IMR-90 (cell line): ENCODE data around the gene ABCC4. TPM values are rescaled to one million over a fixed set of nuclear protein-coding genes. Genes with fewer than 3 reads are reported as not detected.

Experiments
- ATAC-seq: fragments of 200-7000 bp; cut with Tn5 transposase; 2 replicates; pipeline ENCODE4 v1.9.1; 2020; ENCODE audit warnings: low read depth, mild to moderate bottlenecking, moderate library complexity
- BruUV-seq: library from RNA; stranded (reverse); fragments of 400-500 nt; replicated peaks from 2 replicates; lab custom pipeline; 2021; lab: Mats Ljungman, UMichigan
- CTCF ChIA-PET: fragments of 300-600 bp; formaldehyde crosslinking; extraction: SDS; loops from one replicate; lab custom pipeline; 2021; ENCODE audit warnings: antibody characterized with exemption; lab: Yijun Ruan, JAX
- POLR2A ChIA-PET: fragments of 300-600 bp; sonication (Branson Sonifier 250); formaldehyde crosslinking; loops from one replicate; lab custom pipeline; 2022; ENCODE audit warnings: antibody characterized with exemption; ENCODE audit not compliant: unreplicated experiment; lab: Charles Lee
- DNase-seq: peaks from one replicate; pipeline ENCODE4 v3.0.0; 2013
- H2AFZ ChIP-seq: replicated peaks from 2 replicates; pipeline ENCODE3; 2013; ENCODE audit warnings: low read length, mild to moderate bottlenecking; ENCODE audit not compliant: poor library complexity
- H2AK5ac ChIP-seq: 2 replicates; pipeline ENCODE4 v1.6.1; 2013; ENCODE audit warnings: low read depth, low read length, inconsistent platforms
- H2AK9ac ChIP-seq: replicated peaks from 2 replicates; pipeline ENCODE3; 2013; ENCODE audit warnings: mild to moderate bottlenecking, low read depth, low read length, moderate library complexity; ENCODE audit not compliant: poor library complexity
- H2BK120ac ChIP-seq: 2 replicates; pipeline ENCODE4 v1.6.1; 2013; ENCODE audit warnings: low read depth, low read length, inconsistent platforms
- H2BK15ac ChIP-seq: 3 replicates; pipeline ENCODE4 v1.6.1; 2013; ENCODE audit warnings: low read depth, low read length, inconsistent platforms
- H2BK20ac ChIP-seq: 2 replicates; pipeline ENCODE4 v1.6.1; 2013; ENCODE audit warnings: low read depth, mild to moderate bottlenecking, inconsistent platforms, low read length, moderate library complexity
- H2BK5ac ChIP-seq: 2 replicates; pipeline ENCODE4 v1.6.1; 2013; ENCODE audit warnings: mild to moderate bottlenecking, low read depth, low read length, inconsistent platforms; ENCODE audit not compliant: poor library complexity, severe bottlenecking
- H3K14ac ChIP-seq: replicated peaks from 2 replicates; pipeline ENCODE4 v1.6.1; 2013; ENCODE audit warnings: low read depth, low read length, inconsistent platforms
- H3K18ac ChIP-seq: 2 replicates; pipeline ENCODE4 v1.6.1; 2013; ENCODE audit warnings: low read depth, low read length, control low read depth
- H3K23ac ChIP-seq: 2 replicates; pipeline ENCODE4 v1.6.1; 2013; ENCODE audit warnings: low read depth, low read length, inconsistent platforms
- H3K27ac ChIP-seq: 2 replicates; pipeline ENCODE4 v1.5.1; 2013; ENCODE audit warnings: mild to moderate bottlenecking, control low read depth, low read length; ENCODE audit not compliant: insufficient read depth
- H3K27me3 ChIP-seq: 2 replicates; pipeline ENCODE4 v1.6.1; 2013; ENCODE audit warnings: low read length; ENCODE audit not compliant: control insufficient read depth, insufficient read depth
- H3K36me3 ChIP-seq: 2 replicates; pipeline ENCODE4 v1.6.1; 2013; ENCODE audit warnings: low read length, mixed read lengths; ENCODE audit not compliant: control insufficient read depth, insufficient read depth
- H3K4ac ChIP-seq: 2 replicates; pipeline ENCODE4 v1.6.1; 2013; ENCODE audit warnings: low read depth, low read length, inconsistent platforms
- H3K4me1 ChIP-seq: 2 replicates; pipeline ENCODE4 v1.6.1; 2013; ENCODE audit warnings: low read length, mixed read lengths; ENCODE audit not compliant: control insufficient read depth, insufficient read depth
- H3K4me2 ChIP-seq: 2 replicates; pipeline ENCODE4 v1.6.1; 2013; ENCODE audit warnings: low read depth, mild to moderate bottlenecking, control low read depth, low read length, moderate library complexity
- H3K4me3 ChIP-seq: 2 replicates; pipeline ENCODE4 v1.5.1; 2013; ENCODE audit warnings: low read depth, mild to moderate bottlenecking, control low read depth, low read length, moderate library complexity; ENCODE audit not compliant: insufficient read depth
- H3K56ac ChIP-seq: 2 replicates; pipeline ENCODE4 v1.6.1; 2013; ENCODE audit warnings: low read length, inconsistent platforms; ENCODE audit not compliant: insufficient read depth; ENCODE audit errors: extremely low read depth
- H3K79me1 ChIP-seq, 2 experiments: 2 replicates each; pipeline ENCODE4 v1.6.1; 2013; ENCODE audit warnings: low read length in 2 of 2, inconsistent platforms in 1 of 2, low read depth in 1 of 2
- H3K9ac ChIP-seq: 2 replicates; pipeline ENCODE4 v1.6.1; 2013; ENCODE audit warnings: low read depth, low read length, control low read depth
- H3K9me1 ChIP-seq: 2 replicates; pipeline ENCODE4 v1.6.1; 2013; ENCODE audit warnings: low read length, inconsistent platforms; ENCODE audit not compliant: insufficient read depth
- H3K9me3 ChIP-seq: 2 replicates; pipeline ENCODE4 v1.6.1; 2013; ENCODE audit warnings: low read length; ENCODE audit not compliant: control insufficient read depth, insufficient read depth
- H4K20me1 ChIP-seq: 2 replicates; pipeline ENCODE4 v1.6.1; 2013; ENCODE audit warnings: low read length, inconsistent platforms; ENCODE audit not compliant: insufficient read depth
- H4K5ac ChIP-seq: 2 replicates; pipeline ENCODE4 v1.6.1; 2013; ENCODE audit warnings: mild to moderate bottlenecking, low read depth, low read length, control low read depth
- H4K8ac ChIP-seq, 2 experiments: 2 replicates each; pipeline ENCODE4 v1.6.1; 2013; ENCODE audit warnings: low read depth in 2 of 2, low read length in 2 of 2, control low read depth in 1 of 2, inconsistent platforms in 1 of 2
- H4K91ac ChIP-seq: 2 replicates; pipeline ENCODE4 v1.6.1; 2013; ENCODE audit warnings: low read depth, low read length, inconsistent platforms; ENCODE audit not compliant: insufficient read depth
- SMC3 ChIP-seq: fragments of 150-350 bp; IDR thresholded peaks from 2 replicates; pipeline ENCODE4 v1.6.1; 2016; ENCODE audit warnings: low read depth, mild to moderate bottlenecking, antibody characterized with exemption, low read length, moderate library complexity
- dilution Hi-C: fragments of 300-500 bp; cut with HindIII; formaldehyde crosslinking; loops from one replicate; pipeline ENCODE4 v1.14.3; 2018; ENCODE audit warnings: low sequenced_read_pairs; ENCODE audit not compliant: unreplicated experiment
- in situ Hi-C: fragments of 300-500 bp; cut with MboI; formaldehyde crosslinking; loops from 3 replicates; pipeline ENCODE4 v1.14.3; 2019; ENCODE audit warnings: low sequenced_read_pairs, inconsistent platforms, mixed read lengths
- intact Hi-C: fragments of 100-400 bp; cut with micrococcal nuclease; formaldehyde crosslinking; loops from 2 replicates; pipeline ENCODE4 v1.10.0; 2022
- polyA plus RNA-seq, 3 experiments: library from polyadenylated mRNA; depleted of rRNA; stranded (reverse); fragments of >200 nt; gene quantifications; 2 replicates each; pipeline ENCODE4 v1.2.3, GENCODE V29; 2012; ENCODE audit warnings: low replicate concordance in 1 of 3
- total RNA-seq: library from RNA; depleted of rRNA; stranded (reverse); fragments of >200 nt; gene quantifications from 2 replicates; pipeline ENCODE4 v1.2.3, GENCODE V29; 2012

Gene ABCC4
- total and polyA plus RNA-seq, 2 of the 4 experiments (the other 2 are of a cell fraction): 16.6 to 41.4 TPM

GRCh38 chr13:94997126-94997525 is 304.1 kb downstream of the ABCC4 start:
- Histone ChIP-seq H2BK5ac (no peak overlapping the region), H2BK20ac (no peak overlapping the region), H4K20me1 (no peaks in the 10 kb centered on the region), H4K5ac (no peak overlapping the region), H3K14ac (no peak overlapping the region), H3K36me3 (no peaks in the 10 kb centered on the region), H3K4me1 (no peaks in the 10 kb centered on the region), H3K23ac (no peak overlapping the region), H3K79me1 (no peaks in the 10 kb centered on the region), H2BK120ac (no peak overlapping the region), H3K27me3 (peaks cover 11% of the 10 kb centered on the region), H2AK5ac (no peak overlapping the region), H3K56ac (no peak overlapping the region), H3K18ac (no peak overlapping the region), H2AK9ac (no peak overlapping the region), H4K8ac (no peak overlapping the region), H3K9ac (no peak overlapping the region), H3K27ac (no peak overlapping the region), H3K4me3 (no peak overlapping the region), H2BK15ac (no peak overlapping the region), H3K4me2 (no peak overlapping the region), H3K9me3 (no peaks in the 10 kb centered on the region), H2AFZ (no peak overlapping the region), H4K91ac (no peak overlapping the region), H3K4ac (no peak overlapping the region), H3K9me1 (no peaks in the 10 kb centered on the region)
- POLR2A ChIA-PET: no interaction called here
- ATAC-seq (no peak), DNase-seq (no peak)
- intact Hi-C loops (no loop called here), in situ Hi-C loops (no loop called here), dilution Hi-C loops (no loop called here)
- BruUV-seq: no TSS peak
- no peak for TF ChIP-seq SMC3
- CTCF ChIA-PET: no interaction called here
